Measurements from ENCODE around the gene SOAT2. TPM values are rescaled to one million over a fixed set of nuclear protein-coding genes. Genes with fewer than 3 reads are reported as not detected.

The SOAT2 gene
- polyA plus RNA-seq, 1 experiment = 0.34 TPM

- Histone ChIP-seq H3K27me3 (ENCODE audit: control insufficient read depth, insufficient read depth, low read length) (no peaks in the 10 kb centered on the region), H3K4me3 (ENCODE audit: low read depth, low read length) (no peak overlapping the region), H3K36me3 (ENCODE audit: control insufficient read depth, insufficient read depth, low read length) (peaks cover 5% of the 10 kb centered on the region)
- no peak for DNase-seq (ENCODE audit: low read depth)
- no peak for TF ChIP-seq CTCF (IDR thresholded peaks at IDR 0.05; ENCODE audit: insufficient read depth, low read depth, low read length)
- POLR2A ChIA-PET = no interaction called here
- CTCF ChIA-PET = interaction anchor here (1.1 to 8.2 kb wide), 8 partner anchors 8 to 176 kb away, joined by 3 to 69 read pairs (median 4); partner anchors contain the start of genes CSAD and ZNF740
Observed at GRCh38 chr12:53172352-53172751, 69.1 kb downstream of the SOAT2 start.

- CTCF ChIA-PET = interaction anchor here (1.2 to 8.2 kb wide), 8 partner anchors 13 to 175 kb away, joined by 3 to 69 read pairs (median 4); no protein-coding TSS in a partner anchor
Observed at GRCh38 chr12:53173085-53173715, 69.9 kb downstream of the SOAT2 start.

More at GRCh38 chr12:53173085-53173715, 69.9 kb downstream of the SOAT2 start:
- POLR2A ChIA-PET = no interaction called here
- no peak for DNase-seq (ENCODE audit: low read depth)
- H3K36me3 ChIP-seq (ENCODE audit: control insufficient read depth, insufficient read depth, low read length) = peaks cover 5% of the 10 kb centered on the region
- TF ChIP-seq CTCF (IDR thresholded peaks at IDR 0.05; ENCODE audit: insufficient read depth, low read depth, low read length) = no peak
- H3K4me3 ChIP-seq (ENCODE audit: low read depth, low read length) = no peak overlapping the region
- H3K27me3 ChIP-seq (ENCODE audit: control insufficient read depth, insufficient read depth, low read length) = no peaks in the 10 kb centered on the region

Small RNA genes lying within 50 kb of the gene (small RNA-seq; reads per million reads assigned to genes)
- gene HIGD1AP1 (ENCODE audit: insufficient read length, low read depth, low replicate concordance) (not detected), gene MIR6757 (ENCODE audit: insufficient read length, low read depth, low replicate concordance) (not detected), gene RNU6-333P (ENCODE audit: insufficient read length, low read depth, low replicate concordance) (not detected)

Other genes with a start within 250 kb of the SOAT2 start
- 31.1 and 41.6 TPM in 2 replicates for gene KRT8, start 198.4 kb upstream of the SOAT2 start, polyA plus RNA-seq (2011; rRNA removed)
- gene KRT18, start 154.4 kb upstream of the SOAT2 start, polyA plus RNA-seq (2011; rRNA removed) = 551 and 763 TPM in 2 replicates
- 296 and 496 TPM in 2 replicates for gene EIF4B, start 97.0 kb upstream of the SOAT2 start, polyA plus RNA-seq (2011; rRNA removed)
- 27.2 and 73.9 TPM in 2 replicates for gene TNS2, start 53.4 kb upstream of the SOAT2 start, polyA plus RNA-seq (2011; rRNA removed)
- 34.8 and 48.0 TPM in 2 replicates for gene SPRYD3, start 24.1 kb upstream of the SOAT2 start, polyA plus RNA-seq (2011; rRNA removed)
- gene IGFBP6, start 5.8 kb upstream of the SOAT2 start, polyA plus RNA-seq (2011; rRNA removed) = 460 and 860 TPM in 2 replicates
- 15.7 and 16.8 TPM in 2 replicates for gene ZNF740, start 77.2 kb downstream of the SOAT2 start, polyA plus RNA-seq (2011; rRNA removed)
- 27.3 and 30.7 TPM in 2 replicates for gene CSAD, start 77.4 kb downstream of the SOAT2 start, polyA plus RNA-seq (2011; rRNA removed)
- 0.59 and 0.63 TPM in 2 replicates for gene ITGB7, start 103.8 kb downstream of the SOAT2 start, polyA plus RNA-seq (2011; rRNA removed)
- gene RARG, start 128.7 kb downstream of the SOAT2 start, polyA plus RNA-seq (2011; rRNA removed) = 41.7 and 63.9 TPM in 2 replicates
- 3.0 and 7.3 TPM in 2 replicates for gene ESPL1, start 164.8 kb downstream of the SOAT2 start, polyA plus RNA-seq (2011; rRNA removed)
- gene PFDN5, start 192.1 kb downstream of the SOAT2 start, polyA plus RNA-seq (2011; rRNA removed) = 965 and 1,130 TPM in 2 replicates
- gene MYG1, start 196.2 kb downstream of the SOAT2 start, polyA plus RNA-seq (2011; rRNA removed) = 49.7 and 78.3 TPM in 2 replicates
- 53.3 and 84.3 TPM in 2 replicates for gene AAAS, start 218.1 kb downstream of the SOAT2 start, polyA plus RNA-seq (2011; rRNA removed)
- gene SP7, start 232.9 kb downstream of the SOAT2 start, polyA plus RNA-seq (2011; rRNA removed) = not detected in 2 replicates